Body of pancreas (tissue), 4 donors: ENCODE data around the gene DNPEP. TPM values are rescaled to one million over a fixed set of nuclear protein-coding genes. Genes with fewer than 3 reads are reported as not detected.
A peak's percentile ranks its signal among the peaks of the same experiment; 100 is the strongest.

Experiments
- ATAC-seq: fragments of 150-250 bp; one replicate; pipeline ENCODE4 v1.9.1; 2016
- DNase-seq, 4 donors: peaks; one replicate each; pipeline ENCODE4 v3.0.0-alpha.2; 2019
- H3K27ac ChIP-seq, 4 donors: fragments of 200-600 bp; sonication (generic); 1 replicate in 3 of 4; 2 replicates in 1 of 4; pipeline versions ENCODE4 v1.5.1 to v1.6.1; 2016 to 2019; ENCODE audit warnings: mild to moderate bottlenecking in 1 of 4, mixed read lengths in 1 of 4, moderate library complexity in 1 of 4
- H3K27me3 ChIP-seq, 2 donors: fragments of 200-600 bp; sonication (generic); one replicate each; pipeline ENCODE4 v1.6.0; 2016; ENCODE audit warnings: mild to moderate bottlenecking in 1 of 2
- H3K36me3 ChIP-seq, 2 donors: fragments of 200-600 bp; sonication (generic); replicated peaks in 1 of 2; 2 replicates each; pipeline ENCODE4 v1.5.1; 2016; ENCODE audit warnings: low read depth in 2 of 2; ENCODE audit not compliant: insufficient read depth in 1 of 2
- H3K4me1 ChIP-seq: fragments of 200-600 bp; sonication (generic); one replicate; pipeline ENCODE4 v1.6.0; 2016
- H3K4me3 ChIP-seq, 2 donors: fragments of 200-600 bp; sonication (generic); 1 replicate in 1 of 2; 2 replicates in 1 of 2; pipeline ENCODE4 v1.5.1; 2016 to 2019
- H3K9me3 ChIP-seq, 3 donors: fragments of 200-600 bp; sonication (generic); 1 replicate in 2 of 3; 2 replicates in 1 of 3; pipeline ENCODE4 v1.5.1; 2016
- CTCF ChIP-seq, 7 experiments: fragments of 450-650 bp in 4 of 7; fragments of 200-600 bp in 3 of 7; sonication (generic) in 3 of 7; IDR thresholded peaks; one replicate each; pipeline ENCODE4 v1.5.1; 2016 to 2019; ENCODE audit warnings: antibody characterized with exemption in 7 of 7
- POLR2A ChIP-seq, 3 donors: fragments of 450-650 bp; IDR thresholded peaks; one replicate each; pipeline ENCODE4 v1.6.1; 2016; ENCODE audit warnings: antibody characterized with exemption in 3 of 3, mild to moderate bottlenecking in 2 of 3
- WGBS, 2 donors: methylation state at CpG; one replicate each; pipeline ENCODE4 v1.1.5; 2017; 5-methylcytosine and 5-hydroxymethylcytosine counted together
- intact Hi-C: fragments of 100-400 bp; cut with DNase I; formaldehyde crosslinking; loops from one replicate; pipeline ENCODE4 v1.15.1; 2023
- total RNA-seq, 2 donors: library from RNA; depleted of rRNA; stranded (reverse); fragments of >200 nt; gene quantifications; one replicate each; pipeline ENCODE4 v1.1.0, GENCODE V29; 2016

The DNPEP gene
- total RNA-seq, 2 donors from 2014 or later = 18.4 to 24.7 TPM

GRCh38 chr2:219381448-219381847, 6.3 kb downstream of the DNPEP start:
- ATAC-seq = no peak
- intact Hi-C loops = no loop called here
- no peaks in the 10 kb centered on the region for H3K9me3 ChIP-seq
- no peak for DNase-seq
- no peak overlapping the region for H3K27ac ChIP-seq
- no peak overlapping the region for H3K4me3 ChIP-seq
- H3K4me1 ChIP-seq = peaks cover 4% of the 10 kb centered on the region
- peaks cover 10 to 34% of the 10 kb centered on the region in 2 donors for H3K36me3 ChIP-seq
- TF ChIP-seq CTCF (IDR thresholded peaks at IDR 0.05) = no peak
- TF ChIP-seq POLR2A (IDR thresholded peaks at IDR 0.05) = no peak
- 77 to 100% methylated on average over 4 to 9 of the region's 9 CpGs for WGBS, 2 donors
- H3K27me3 ChIP-seq = no peaks in the 10 kb centered on the region

DNA sequence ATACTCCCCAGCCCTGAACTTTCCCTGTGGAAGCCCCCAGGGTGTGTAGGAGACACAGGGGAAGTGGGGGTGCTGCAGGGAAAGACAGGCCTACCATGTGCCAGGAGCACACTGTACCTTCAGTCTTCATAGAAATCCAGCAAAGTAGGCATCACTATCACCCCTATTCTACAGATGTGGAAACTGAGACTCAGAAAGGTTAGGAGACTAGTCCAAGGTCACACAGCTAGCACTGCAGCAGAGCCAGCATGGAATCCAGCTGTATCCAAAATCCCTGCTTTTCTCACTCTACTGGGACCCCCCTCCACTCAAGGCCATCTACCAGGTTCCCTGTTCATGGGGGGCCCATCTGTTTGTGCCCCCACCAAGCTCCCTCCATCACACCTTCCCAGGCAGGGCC, 6.8 kb downstream of the DNPEP start:
- no peak for DNase-seq
- TF ChIP-seq CTCF (IDR thresholded peaks at IDR 0.05) (no peak), POLR2A (IDR thresholded peaks at IDR 0.05) (no peak)
- no peaks in the 10 kb centered on the region for H3K27me3 ChIP-seq
- H3K9me3 ChIP-seq = no peaks in the 10 kb centered on the region
- peaks cover 7 to 33% of the 10 kb centered on the region in 2 donors for H3K36me3 ChIP-seq
- ATAC-seq = no peak
- H3K4me1 ChIP-seq = no peaks in the 10 kb centered on the region
- intact Hi-C loops = no loop called here
- no peak overlapping the region for H3K4me3 ChIP-seq
- H3K27ac ChIP-seq = no peak overlapping the region

DNA sequence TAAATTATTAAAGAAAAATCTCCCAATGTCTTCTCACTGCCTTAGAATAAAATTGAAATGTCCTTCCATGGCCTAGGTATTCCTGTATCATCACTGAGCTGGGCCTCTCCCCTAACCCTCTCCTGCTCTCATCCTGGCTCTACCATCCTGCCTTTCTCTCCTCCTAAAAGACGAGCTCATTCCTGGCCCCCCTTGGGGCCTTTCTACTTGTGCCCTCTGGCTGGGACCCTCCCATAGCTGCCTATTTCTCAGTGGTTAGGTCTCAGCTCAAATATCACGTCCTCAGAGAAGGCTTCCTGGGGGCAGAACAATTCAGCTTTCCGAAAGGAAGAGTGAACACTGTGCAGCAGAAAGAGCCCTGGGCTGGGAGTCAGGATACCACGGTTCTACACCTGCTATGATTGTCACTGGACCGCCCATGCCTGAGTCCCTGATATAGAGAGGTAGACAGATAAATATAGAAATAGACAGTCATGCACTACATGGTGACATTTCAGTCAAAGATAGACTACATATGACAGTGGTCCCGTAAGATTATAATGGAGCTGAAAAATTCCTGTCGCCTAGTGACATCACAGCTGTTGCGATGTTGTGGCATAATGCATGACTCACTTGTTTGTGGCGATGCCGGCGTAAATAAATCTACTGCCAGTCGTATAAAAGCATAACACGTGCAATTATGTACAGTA, 9.4 kb downstream of the DNPEP start:
- Histone ChIP-seq H3K4me3 (no peak overlapping the region), H3K36me3 (peaks cover 0 to 26% of the 10 kb centered on the region in 2 donors), H3K9me3 (no peaks in the 10 kb centered on the region), H3K27ac (no peak overlapping the region), H3K4me1 (no peaks in the 10 kb centered on the region), H3K27me3 (no peaks in the 10 kb centered on the region)
- 94% methylated on average over 13 of the region's 13 CpGs for WGBS, 2 donors
- intact Hi-C loops = loop anchor here (10.0 kb wide), 1 partner anchor 214 kb away; the partner anchor contains the start of gene NHEJ1
- DNase-seq (no peak), ATAC-seq (no peak)
- TF ChIP-seq POLR2A (IDR thresholded peaks at IDR 0.05) = no peak
- TF ChIP-seq CTCF (IDR thresholded peaks at IDR 0.05) = no peak

DNA sequence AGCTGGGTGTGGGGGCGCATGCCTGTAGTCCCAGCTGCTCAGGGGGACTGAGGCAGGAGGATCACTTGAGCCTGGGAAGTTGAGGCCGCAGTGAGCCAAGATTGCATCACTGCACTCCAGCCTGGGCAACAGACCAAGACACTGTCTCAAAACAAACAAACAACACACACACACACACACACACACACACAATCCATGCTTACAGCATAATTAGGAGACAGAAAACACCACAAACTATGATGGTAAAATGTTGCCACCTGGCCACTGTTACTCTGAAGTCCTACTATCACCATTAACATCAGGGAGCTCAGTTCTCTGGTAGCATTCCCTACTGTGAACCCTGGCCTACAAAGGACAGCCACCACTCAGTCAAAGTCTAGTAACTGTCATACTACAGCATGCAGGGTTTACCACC, 18.3 kb downstream of the DNPEP start:
- Histone ChIP-seq H3K36me3 (peaks cover 0 to 7% of the 10 kb centered on the region in 2 donors), H3K4me3 (no peak overlapping the region), H3K27me3 (no peaks in the 10 kb centered on the region), H3K9me3 (no peaks in the 10 kb centered on the region), H3K27ac (peak overlapping the region in 3 of 4 donors; percentile 11 to 63 (median 55)), H3K4me1 (peaks cover 8% of the 10 kb centered on the region)
- ATAC-seq (peak; percentile 76), DNase-seq (peak; percentile 55 to 69 (median 68))
- WGBS, 2 donors = 17 to 33% methylated on average over 2 of the region's 2 CpGs
- no peak for TF ChIP-seq CTCF (IDR thresholded peaks at IDR 0.05)
- no peak for TF ChIP-seq POLR2A (IDR thresholded peaks at IDR 0.05)
- intact Hi-C loops = no loop called here

DNA sequence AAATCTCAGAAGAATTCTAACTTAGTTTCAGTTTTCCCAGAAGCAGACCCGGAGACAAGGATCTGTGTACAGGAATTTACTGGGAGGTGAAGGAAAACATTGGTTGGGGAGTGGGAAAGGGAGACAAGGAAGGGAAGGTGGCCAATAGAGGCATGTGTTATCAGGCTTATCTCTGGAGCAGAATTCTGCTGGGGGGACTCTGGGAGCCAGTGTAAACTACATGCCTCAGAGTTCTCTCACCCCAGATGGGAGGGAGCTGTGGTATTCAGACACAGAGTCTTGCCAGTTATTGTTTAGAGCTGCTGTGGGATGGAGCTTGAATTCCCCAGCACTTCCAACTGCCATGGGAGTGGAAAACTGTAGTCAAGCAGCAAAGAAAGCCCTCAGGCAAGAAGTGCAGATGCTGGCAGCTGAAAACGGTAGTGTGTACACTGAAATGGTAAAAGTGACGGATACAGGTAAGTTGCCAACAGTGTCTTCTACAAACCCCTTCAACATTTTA, 19.0 kb downstream of the DNPEP start:
- H3K4me1 ChIP-seq = peaks cover 8% of the 10 kb centered on the region
- intact Hi-C loops = no loop called here
- peak overlapping the region; percentile 11 to 63 (median 51) for H3K27ac ChIP-seq
- TF ChIP-seq CTCF (IDR thresholded peaks at IDR 0.05) (no peak), POLR2A (IDR thresholded peaks at IDR 0.05) (no peak)
- H3K9me3 ChIP-seq = no peaks in the 10 kb centered on the region
- ATAC-seq (peak; percentile 80), DNase-seq (peak in 2 of 4 donors; percentile 35 to 42)
- WGBS, 2 donors = 45 to 46% methylated on average over 3 of the region's 3 CpGs
- no peak overlapping the region for H3K4me3 ChIP-seq
- peaks cover 0 to 3% of the 10 kb centered on the region in 2 donors for H3K36me3 ChIP-seq
- no peaks in the 10 kb centered on the region for H3K27me3 ChIP-seq
